Uterus (tissue), 4 donors: ENCODE measurements around the gene MSGN1. TPM values are rescaled to one million over a fixed set of nuclear protein-coding genes. Genes with fewer than 3 reads are reported as not detected.

ENCODE experiments used
- DNase-seq, 2 donors: peaks; one replicate each; pipeline ENCODE4 v3.0.0-alpha.2; 2019 to 2020
- H3K27ac ChIP-seq, 2 donors: fragments of 200-600 bp; sonication (generic); 1 replicate in 1 of 2; 2 replicates in 1 of 2; pipeline ENCODE4 v1.5.1; 2016 to 2018
- H3K27me3 ChIP-seq, 2 donors: fragments of 200-600 bp; sonication (generic); one replicate each; pipeline ENCODE4 v1.5.1; 2018 to 2019; ENCODE audit warnings: control low read depth in 1 of 2
- H3K36me3 ChIP-seq, 2 donors: fragments of 200-600 bp; sonication (generic); one replicate each; pipeline ENCODE4 v1.5.1; 2019; ENCODE audit warnings: control low read depth in 1 of 2
- H3K4me1 ChIP-seq, 2 donors: fragments of 200-600 bp; sonication (generic); one replicate each; pipeline ENCODE4 v1.5.1; 2018 to 2019; ENCODE audit warnings: control low read depth in 1 of 2
- H3K4me3 ChIP-seq, 2 donors: fragments of 200-600 bp; sonication (generic); 1 replicate in 1 of 2; 2 replicates in 1 of 2; pipeline ENCODE4 v1.5.1; 2018 to 2019; ENCODE audit warnings: mild to moderate bottlenecking in 1 of 2
- H3K9me3 ChIP-seq, 2 donors: fragments of 200-600 bp; sonication (generic); one replicate each; pipeline ENCODE4 v1.5.1; 2019; ENCODE audit warnings: control low read depth in 1 of 2
- CTCF ChIP-seq, 4 experiments: fragments of 200-600 bp in 2 of 4; fragments of 450-650 bp in 2 of 4; sonication (generic) in 2 of 4; IDR thresholded peaks; one replicate each; pipeline ENCODE4 v1.5.1; 2016 to 2019; ENCODE audit warnings: antibody characterized with exemption in 4 of 4, mild to moderate bottlenecking in 2 of 4, moderate library complexity in 1 of 4
- POLR2A ChIP-seq, 2 donors: fragments of 450-650 bp; IDR thresholded peaks; one replicate each; pipeline ENCODE4 v1.6.1; 2016; ENCODE audit warnings: antibody characterized with exemption in 2 of 2, mild to moderate bottlenecking in 1 of 2, moderate library complexity in 1 of 2
- intact Hi-C: fragments of 100-400 bp; cut with DNase I; formaldehyde crosslinking; loops from one replicate; pipeline ENCODE4 v1.15.1; 2023; ENCODE audit warnings: low total_unique reads
- total RNA-seq, 4 donors: library from RNA; depleted of rRNA in 3 of 4; stranded (reverse); fragments of >200 nt in 3 of 4; gene quantifications; one replicate each; pipeline versions ENCODE4 v1.1.0 to v1.2.4, GENCODE V29; 2014 to 2023
- donor health status: DM: yes; HTN: yes; CAD: no.

MSGN1 gene
- total RNA-seq, 4 donors from 2014 or later = not detected

DNA sequence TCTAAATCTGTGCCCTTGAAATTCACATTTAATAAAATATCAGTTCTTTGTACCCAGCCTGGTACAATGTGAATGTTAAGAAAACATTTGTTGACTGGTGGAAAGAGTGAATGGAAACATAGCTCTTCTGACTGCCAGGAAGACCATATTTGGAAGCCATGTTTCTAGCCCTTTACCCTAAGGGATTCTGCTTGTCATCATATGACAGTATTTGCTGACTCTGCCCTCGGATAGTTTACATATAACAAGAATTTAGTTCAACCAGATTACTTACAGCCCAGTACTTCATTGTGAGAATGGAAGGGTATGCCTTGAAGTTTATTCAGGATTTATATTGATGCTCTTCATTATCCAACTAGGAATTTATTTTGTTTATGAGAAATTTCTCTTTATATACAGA lies 48.4 kb downstream of the MSGN1 start:
- no peak overlapping the region for H3K4me3 ChIP-seq
- intact Hi-C loops = no loop called here
- TF ChIP-seq POLR2A (IDR thresholded peaks at IDR 0.05) (no peak), CTCF (IDR thresholded peaks at IDR 0.05) (no peak)
- no peaks in the 10 kb centered on the region for H3K4me1 ChIP-seq
- no peak for DNase-seq
- no peak overlapping the region for H3K27ac ChIP-seq
- H3K36me3 ChIP-seq = no peaks in the 10 kb centered on the region
- H3K9me3 ChIP-seq = no peaks in the 10 kb centered on the region
- no peaks in the 10 kb centered on the region for H3K27me3 ChIP-seq

DNA sequence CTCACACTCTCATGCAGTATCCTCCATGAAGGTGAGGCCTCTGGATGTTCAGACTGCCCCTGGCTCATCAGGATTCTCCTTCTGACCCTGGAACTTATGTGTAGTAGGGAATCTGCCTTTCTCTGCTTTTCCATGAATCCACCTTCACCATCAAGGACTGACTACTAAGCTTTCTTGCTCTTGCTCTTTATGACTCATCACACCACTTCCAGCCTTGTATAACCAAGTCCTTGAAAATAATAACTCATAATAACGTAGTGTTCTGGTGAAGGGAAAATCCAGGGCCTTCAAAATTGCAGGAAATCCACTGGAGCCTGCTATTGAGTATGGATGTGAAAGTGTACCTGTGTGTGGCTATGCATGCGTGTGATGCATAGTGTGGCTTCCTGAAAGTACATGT lies 50.9 kb downstream of the MSGN1 start:
- no peaks in the 10 kb centered on the region for H3K27me3 ChIP-seq
- H3K4me1 ChIP-seq = no peaks in the 10 kb centered on the region
- no peak for DNase-seq
- no peak overlapping the region for H3K4me3 ChIP-seq
- no peak overlapping the region for H3K27ac ChIP-seq
- H3K36me3 ChIP-seq = no peaks in the 10 kb centered on the region
- intact Hi-C loops = no loop called here
- H3K9me3 ChIP-seq = no peaks in the 10 kb centered on the region
- no peak for TF ChIP-seq POLR2A (IDR thresholded peaks at IDR 0.05)
- TF ChIP-seq CTCF (IDR thresholded peaks at IDR 0.05) = no peak

Other genes starting within 250 kb of the MSGN1 start
- gene SMC6, start 62.6 kb upstream of the MSGN1 start, total RNA-seq = 10 to 100 TPM in 2 of 4 donors, 1 to 10 TPM in 2; 7.4 to 49.4 (median 15.5) TPM
- 10 to 100 TPM in 1 of 4 donors, 1 to 10 TPM in 3; 4.7 to 21.6 (median 6.6) TPM for gene GEN1, start 62.3 kb upstream of the MSGN1 start, total RNA-seq
- gene KCNS3, start 62.2 kb downstream of the MSGN1 start, total RNA-seq = 10 to 100 TPM in 3 of 4 donors, 1 to 10 TPM in 1; 4.8 to 67.6 (median 11.6) TPM